Duodenal mucosa (tissue), 2 donors: ENCODE measurements around the gene SERPINA1.

Experiments used
- H3K27ac ChIP-seq: one replicate; pipeline ENCODE4 v1.7.0; 2013; ENCODE audit warnings: low read depth, low read length
- H3K27me3 ChIP-seq, 2 donors: one replicate each; pipeline ENCODE4 v1.7.0; 2013; ENCODE audit warnings: low read length in 2 of 2, control low read depth in 1 of 2; ENCODE audit not compliant: insufficient read depth in 2 of 2, control insufficient read depth in 1 of 2
- H3K36me3 ChIP-seq, 2 donors: one replicate each; pipeline ENCODE4 v1.7.0; 2013; ENCODE audit warnings: low read length in 2 of 2, control low read depth in 1 of 2; ENCODE audit not compliant: insufficient read depth in 2 of 2, control insufficient read depth in 1 of 2
- H3K4me1 ChIP-seq, 2 donors: one replicate each; pipeline ENCODE4 v1.7.0; 2013; ENCODE audit warnings: low read length in 2 of 2, control low read depth in 1 of 2; ENCODE audit not compliant: insufficient read depth in 2 of 2, control insufficient read depth in 1 of 2
- H3K4me3 ChIP-seq, 2 donors: one replicate each; pipeline ENCODE4 v1.7.0; 2013; ENCODE audit warnings: low read length in 2 of 2, low read depth in 1 of 2
- H3K9ac ChIP-seq, 2 donors: one replicate each; pipeline ENCODE4 v1.7.0; 2013; ENCODE audit warnings: low read length in 2 of 2, low read depth in 1 of 2
- H3K9me3 ChIP-seq, 2 donors: one replicate each; pipeline ENCODE4 v1.7.0; 2013; ENCODE audit warnings: low read length in 2 of 2, control low read depth in 1 of 2; ENCODE audit not compliant: control insufficient read depth in 1 of 2

SERPINA1 gene

DNA sequence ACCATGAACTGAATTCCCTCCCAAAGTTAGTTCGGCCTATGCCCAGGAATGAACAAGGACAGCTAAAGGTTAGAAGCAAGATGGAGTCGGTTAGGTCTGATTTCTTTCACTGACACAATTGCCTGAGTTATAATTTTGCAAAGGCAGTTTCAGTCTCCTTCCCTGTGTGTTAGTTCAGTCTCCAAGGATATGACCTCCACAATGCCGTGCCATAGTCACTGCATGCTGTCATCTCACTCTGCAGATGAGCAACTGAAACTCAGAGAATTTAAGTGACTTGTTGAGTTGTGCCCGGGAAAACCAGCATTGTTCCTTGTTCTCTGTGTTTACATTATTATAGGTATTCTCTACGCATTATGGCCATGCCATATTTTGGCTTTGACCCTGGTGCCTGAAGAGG is 10.1 kb upstream of the SERPINA1 start:
- no peak overlapping the region for H3K9ac ChIP-seq
- H3K4me3 ChIP-seq: no peak overlapping the region
- no peaks in the 10 kb centered on the region for H3K9me3 ChIP-seq
- H3K4me1 ChIP-seq: peaks cover 13 to 25% of the 10 kb centered on the region in 2 donors
- no peaks in the 10 kb centered on the region for H3K36me3 ChIP-seq
- peaks cover 0 to 4% of the 10 kb centered on the region in 2 donors for H3K27me3 ChIP-seq
- H3K27ac ChIP-seq: no peak overlapping the region

DNA sequence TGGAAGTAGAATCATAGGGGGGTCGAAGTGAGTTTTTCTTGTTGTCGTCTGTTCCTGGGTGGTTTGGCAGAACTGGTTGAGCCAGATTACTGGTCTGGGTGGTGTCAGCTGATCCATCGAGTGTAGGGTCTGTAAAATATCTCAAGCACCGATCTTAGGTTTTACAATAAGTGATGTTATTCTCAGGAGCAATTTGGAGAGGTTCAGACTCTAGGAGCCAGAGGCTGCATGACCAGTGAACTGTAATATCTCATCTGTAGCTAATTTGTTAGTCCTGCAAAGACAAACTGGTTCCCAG is 9.7 kb upstream of the SERPINA1 start:
- H3K27ac ChIP-seq: no peak overlapping the region
- peaks cover 13 to 25% of the 10 kb centered on the region in 2 donors for H3K4me1 ChIP-seq
- H3K9me3 ChIP-seq: no peaks in the 10 kb centered on the region
- no peaks in the 10 kb centered on the region for H3K36me3 ChIP-seq
- no peak overlapping the region for H3K4me3 ChIP-seq
- peaks cover 0 to 4% of the 10 kb centered on the region in 2 donors for H3K27me3 ChIP-seq
- no peak overlapping the region for H3K9ac ChIP-seq

DNA sequence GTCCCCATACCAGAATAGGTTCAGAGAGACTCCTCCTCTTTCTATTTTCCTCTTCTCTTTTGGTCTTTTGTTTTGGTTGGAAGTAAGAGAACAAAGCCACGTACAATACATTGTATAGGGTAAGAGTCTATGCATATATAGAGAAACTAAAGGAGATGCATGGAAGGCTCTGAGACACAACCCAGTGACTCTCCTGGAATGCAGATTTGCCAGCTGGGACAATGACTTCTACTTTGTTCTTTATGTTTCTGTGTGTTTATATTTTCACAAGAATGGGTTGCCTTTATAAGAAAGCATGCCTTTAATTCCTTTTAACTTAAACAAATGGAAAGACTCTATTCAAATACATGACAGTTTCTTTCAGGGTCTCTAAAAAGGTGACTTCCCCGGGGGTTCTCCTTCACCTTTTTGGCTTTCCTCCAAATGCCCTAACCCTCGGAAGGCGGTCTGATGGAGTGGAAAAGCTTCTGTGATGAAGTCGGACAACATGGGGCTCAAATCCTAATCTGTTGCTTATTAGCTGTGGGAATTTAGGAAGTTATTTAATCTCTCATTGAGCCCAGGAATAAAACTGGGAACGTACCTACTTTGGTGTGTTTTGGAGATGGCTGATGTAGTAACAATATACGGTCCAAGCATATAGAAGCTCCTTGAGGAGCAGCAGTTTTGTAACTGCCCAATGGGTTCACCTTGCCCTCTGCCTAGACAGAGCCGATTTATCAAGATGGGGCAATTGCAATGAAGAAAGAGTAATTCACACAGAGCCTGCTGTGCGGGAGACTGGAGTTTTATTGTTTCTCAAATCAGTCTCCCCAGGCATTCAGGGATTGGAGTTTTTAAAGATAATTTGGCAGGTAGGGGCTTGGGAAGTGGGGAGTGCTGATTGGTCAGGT is 9.1 kb upstream of the SERPINA1 start:
- H3K9ac ChIP-seq: no peak overlapping the region
- no peak overlapping the region for H3K4me3 ChIP-seq
- H3K36me3 ChIP-seq: no peaks in the 10 kb centered on the region
- H3K27ac ChIP-seq: no peak overlapping the region
- peaks cover 13 to 25% of the 10 kb centered on the region in 2 donors for H3K4me1 ChIP-seq
- H3K27me3 ChIP-seq: peaks cover 0 to 4% of the 10 kb centered on the region in 2 donors
- no peaks in the 10 kb centered on the region for H3K9me3 ChIP-seq

GRCh38 chr14:94396628-94397225 is 8.3 kb upstream of the SERPINA1 start:
- Histone ChIP-seq H3K27ac (no peak overlapping the region), H3K9ac (no peak overlapping the region), H3K27me3 (peaks cover 0 to 4% of the 10 kb centered on the region in 2 donors), H3K36me3 (no peaks in the 10 kb centered on the region), H3K9me3 (no peaks in the 10 kb centered on the region), H3K4me1 (peaks cover 13 to 30% of the 10 kb centered on the region in 2 donors), H3K4me3 (no peak overlapping the region)

DNA sequence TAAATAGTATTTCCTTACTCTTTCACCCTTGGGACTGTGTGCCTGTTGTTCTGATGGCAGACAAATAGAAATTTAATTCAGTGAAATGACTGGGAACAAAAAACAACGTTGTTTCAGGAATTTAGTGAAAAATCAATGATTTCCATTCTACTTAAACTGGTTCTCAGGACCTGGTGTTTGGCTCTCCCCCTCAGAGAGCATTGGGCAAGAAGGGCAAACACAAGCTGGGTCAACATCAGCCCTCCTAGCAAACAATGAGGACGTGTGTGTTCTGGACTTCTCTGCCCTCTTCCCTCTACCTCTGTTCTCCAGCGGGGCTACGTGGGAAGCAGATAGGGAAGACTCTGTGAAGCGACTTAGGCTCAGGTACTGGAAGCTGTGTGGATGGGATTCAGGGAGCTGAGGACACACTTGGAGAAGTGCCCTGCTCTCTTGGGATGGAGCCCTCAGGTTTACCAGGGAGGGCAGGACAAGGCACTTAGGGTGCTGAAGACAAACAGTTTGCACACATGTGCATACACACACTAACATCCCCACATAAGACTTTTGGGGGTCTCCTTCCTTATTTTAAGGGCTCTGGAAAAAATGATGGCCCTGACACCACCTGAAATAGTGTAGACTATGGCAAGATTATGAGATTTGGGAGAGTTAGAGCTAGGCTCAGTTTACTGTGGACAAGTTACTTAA is 7.6 kb upstream of the SERPINA1 start:
- Histone ChIP-seq H3K27ac (no peak overlapping the region), H3K9ac (no peak overlapping the region), H3K4me1 (peaks cover 17 to 36% of the 10 kb centered on the region in 2 donors), H3K27me3 (peaks cover 0 to 4% of the 10 kb centered on the region in 2 donors), H3K36me3 (no peaks in the 10 kb centered on the region), H3K9me3 (no peaks in the 10 kb centered on the region), H3K4me3 (no peak overlapping the region)

DNA sequence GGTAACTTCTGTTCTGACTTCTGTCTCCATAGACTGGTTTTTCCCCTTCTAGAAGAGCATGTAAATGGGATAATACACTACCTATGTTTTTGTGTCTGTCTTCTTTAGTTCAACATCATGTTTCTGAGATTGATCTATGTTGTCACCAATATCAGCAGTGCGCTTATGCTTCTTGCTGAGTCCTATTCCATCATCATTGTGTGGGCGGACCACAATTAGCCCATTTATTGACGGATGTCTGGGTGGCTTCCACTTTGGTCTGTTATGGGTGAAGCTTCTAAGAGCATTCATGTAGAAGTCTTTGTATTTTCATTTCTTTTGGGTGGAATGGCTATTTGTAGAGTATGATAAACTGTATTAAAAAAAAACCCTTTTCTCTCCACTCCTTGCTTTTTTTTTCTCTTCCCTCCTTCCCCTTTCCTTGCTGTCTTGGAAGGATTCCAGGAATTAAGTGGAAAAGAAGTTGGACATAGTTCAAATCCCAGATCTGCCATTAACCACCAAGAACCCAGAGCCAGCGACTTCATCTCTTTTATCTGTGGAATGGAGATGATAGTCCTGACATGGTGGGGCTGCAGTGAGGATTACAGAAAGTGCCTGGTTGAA is 7.0 kb upstream of the SERPINA1 start:
- Histone ChIP-seq H3K4me1 (peaks cover 23 to 42% of the 10 kb centered on the region in 2 donors), H3K4me3 (no peak overlapping the region), H3K36me3 (no peaks in the 10 kb centered on the region), H3K9ac (no peak overlapping the region), H3K27me3 (peaks cover 0 to 4% of the 10 kb centered on the region in 2 donors), H3K27ac (no peak overlapping the region), H3K9me3 (no peaks in the 10 kb centered on the region)

DNA sequence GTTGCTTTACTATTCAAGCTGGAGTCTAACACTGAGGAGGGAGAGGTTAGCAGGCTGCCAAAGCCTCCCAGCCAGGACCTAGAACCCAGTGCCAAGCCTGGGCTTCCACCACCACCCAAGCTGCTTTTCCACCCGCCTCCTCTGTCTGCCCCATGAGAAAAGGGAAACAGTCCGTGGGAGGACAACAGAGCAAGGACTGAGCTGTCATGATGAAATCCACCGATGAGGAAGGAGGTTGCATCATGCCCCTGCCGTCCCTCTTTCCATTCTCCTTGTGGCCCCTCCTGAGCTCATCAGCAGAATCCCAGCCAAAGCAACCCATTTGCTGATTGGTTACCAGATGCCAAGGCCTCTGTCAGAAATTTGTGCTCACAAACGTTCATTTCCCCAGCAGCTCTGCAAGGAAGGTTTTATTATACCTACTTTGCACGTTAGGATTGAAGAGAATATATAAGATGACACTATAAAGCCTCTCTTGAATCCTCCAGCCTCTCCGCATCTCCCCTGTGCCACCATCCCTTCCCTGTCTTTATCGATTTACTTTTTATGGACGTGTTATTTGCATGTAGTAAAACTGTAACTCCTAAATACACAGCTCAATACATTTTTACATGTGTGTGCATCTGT is 6.3 kb upstream of the SERPINA1 start:
- no peak overlapping the region for H3K27ac ChIP-seq
- peaks cover 28 to 46% of the 10 kb centered on the region in 2 donors for H3K4me1 ChIP-seq
- H3K36me3 ChIP-seq: no peaks in the 10 kb centered on the region
- H3K27me3 ChIP-seq: peaks cover 0 to 4% of the 10 kb centered on the region in 2 donors
- no peaks in the 10 kb centered on the region for H3K9me3 ChIP-seq
- no peak overlapping the region for H3K9ac ChIP-seq
- H3K4me3 ChIP-seq: no peak overlapping the region

- Histone ChIP-seq H3K9me3 (no peaks in the 10 kb centered on the region), H3K36me3 (no peaks in the 10 kb centered on the region), H3K27me3 (peaks cover 0 to 4% of the 10 kb centered on the region in 2 donors), H3K27ac (no peak overlapping the region), H3K9ac (no peak overlapping the region), H3K4me3 (no peak overlapping the region), H3K4me1 (peaks cover 30 to 53% of the 10 kb centered on the region in 2 donors)
Measured at GRCh38 chr14:94394025-94394493, 5.7 kb upstream of the SERPINA1 start.

DNA sequence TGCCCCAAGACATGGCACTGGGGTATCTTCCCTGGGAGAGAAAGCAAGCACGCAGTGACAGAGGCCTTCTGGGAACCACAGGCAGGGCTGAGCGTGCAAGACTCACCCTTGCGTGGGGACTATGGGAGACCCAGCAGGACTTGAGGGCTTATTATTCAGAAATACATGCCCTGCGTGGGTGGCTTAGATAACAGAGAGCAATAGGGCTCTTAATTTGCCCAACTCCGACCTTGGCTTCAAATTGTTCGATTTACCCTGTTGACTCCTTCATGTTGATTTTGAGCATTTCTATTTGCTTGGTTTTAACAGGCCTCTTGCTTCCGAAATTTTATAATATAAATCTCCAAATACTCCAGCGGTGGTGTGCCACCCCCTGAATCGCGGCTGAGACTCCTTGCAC is 5.1 kb upstream of the SERPINA1 start:
- H3K27ac ChIP-seq: no peak overlapping the region

More for the DNA sequence above, 5.1 kb upstream of the SERPINA1 start:
- Histone ChIP-seq H3K4me1 (peaks cover 35 to 58% of the 10 kb centered on the region in 2 donors), H3K9ac (no peak overlapping the region), H3K4me3 (no peak overlapping the region), H3K27me3 (no peaks in the 10 kb centered on the region), H3K9me3 (no peaks in the 10 kb centered on the region), H3K36me3 (no peaks in the 10 kb centered on the region)
